GM12878 (cell line): Measurements from ENCODE around the gene CD69.

ENCODE experiments used
- ASH2L ChIP-seq: fragments of 300-600, 200-600 bp; sonication (generic); IDR thresholded peaks from 2 replicates; pipeline ENCODE4 v1.6.1; 2017; ENCODE audit warnings: low read depth, mild to moderate bottlenecking, borderline replicate concordance
- ATF2 ChIP-seq: IDR thresholded peaks from 2 replicates; pipeline ENCODE4 v1.6.1; 2012; ENCODE audit warnings: low read length, inconsistent platforms
- CTCF ChIP-seq, 3 experiments: IDR thresholded peaks in 2 of 3; conservative IDR thresholded peaks in 1 of 3; 2 replicates each; pipeline ENCODE4 v1.5.1; 2011; ENCODE audit warnings: low read depth in 3 of 3, low read length in 3 of 3, mild to moderate bottlenecking in 3 of 3, control low read depth in 2 of 3, moderate library complexity in 2 of 3, inconsistent platforms in 1 of 3, mixed read lengths in 1 of 3; ENCODE audit not compliant: control insufficient read depth in 2 of 3, insufficient read depth in 1 of 3; ENCODE audit errors: extremely low read depth in 1 of 3

- TF ChIP-seq CTCF (IDR thresholded peaks at IDR 0.05 in 2 of 3, conservative IDR thresholded peaks at IDR 0.05 in 1 of 3; ENCODE audit: control insufficient read depth in 2 of 3, extremely low read depth in 1 of 3, insufficient read depth in 1 of 3, low read depth in 3 of 3, low read length in 3 of 3) (no peak), ATF2 (no peak), ASH2L (no peak)
Observed at GRCh38 chr12:9756170-9756569, 4.5 kb downstream of the CD69 start.
